NCI-H460 (cell line): ENCODE data around the gene COQ8A. TPM values are rescaled to one million over a fixed set of nuclear protein-coding genes. Genes with fewer than 3 reads are reported as not detected.

Experiments
- DNase-seq: peaks from one replicate; pipeline ENCODE4 v3.0.0-alpha.2; 2016; ENCODE audit warnings: low read depth; ENCODE audit errors: extremely low read depth
- total RNA-seq: library from RNA; depleted of rRNA; stranded (reverse); fragments of >200 nt; shearing (Covaris generic); gene quantifications from 2 replicates; pipeline ENCODE4 v1.2.3, GENCODE V29; 2014

COQ8A gene
- total RNA-seq, 1 experiment from 2014 or later = 24.7 TPM

DNA sequence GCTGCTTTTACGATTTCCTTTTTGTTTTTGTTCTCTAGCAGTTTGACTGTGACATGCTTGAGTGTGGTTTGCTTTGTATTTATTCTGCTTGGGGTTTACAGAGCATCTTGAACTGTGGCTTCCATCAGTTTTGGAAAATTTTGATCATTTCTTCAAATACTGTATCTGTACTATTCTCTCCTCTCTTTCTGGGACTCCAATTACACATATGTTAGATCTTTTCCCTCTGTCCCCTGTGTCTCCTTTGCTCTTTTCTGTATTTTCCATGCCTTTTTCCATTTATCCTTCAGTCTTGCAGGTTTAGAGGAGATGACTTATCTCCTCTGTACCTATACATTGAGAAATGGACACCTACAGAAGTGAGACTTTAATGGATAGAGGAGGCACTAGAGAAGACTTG lies 31.7 kb downstream of the COQ8A start:
- no peak for DNase-seq

DNA sequence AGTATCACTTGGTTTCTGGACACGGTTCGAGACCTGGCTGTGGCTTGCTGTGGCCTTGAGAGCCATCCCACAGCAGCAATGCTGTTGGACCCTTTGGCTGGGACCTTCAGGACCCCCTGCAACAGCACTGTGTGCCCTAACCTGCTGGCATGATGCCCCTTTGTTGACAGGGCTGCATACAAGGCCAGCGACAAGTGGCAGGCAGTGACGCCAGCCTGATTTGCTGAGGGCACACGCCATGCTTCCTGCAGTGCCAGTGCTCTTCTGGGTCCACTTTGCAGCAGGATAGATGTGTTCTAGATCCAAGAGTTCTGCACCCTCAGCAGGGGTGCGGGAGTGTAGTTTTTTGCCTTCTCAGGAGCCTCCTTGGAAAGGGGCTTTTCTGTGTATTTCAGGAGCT lies 32.8 kb downstream of the COQ8A start:
- DNase-seq = no peak

DNA sequence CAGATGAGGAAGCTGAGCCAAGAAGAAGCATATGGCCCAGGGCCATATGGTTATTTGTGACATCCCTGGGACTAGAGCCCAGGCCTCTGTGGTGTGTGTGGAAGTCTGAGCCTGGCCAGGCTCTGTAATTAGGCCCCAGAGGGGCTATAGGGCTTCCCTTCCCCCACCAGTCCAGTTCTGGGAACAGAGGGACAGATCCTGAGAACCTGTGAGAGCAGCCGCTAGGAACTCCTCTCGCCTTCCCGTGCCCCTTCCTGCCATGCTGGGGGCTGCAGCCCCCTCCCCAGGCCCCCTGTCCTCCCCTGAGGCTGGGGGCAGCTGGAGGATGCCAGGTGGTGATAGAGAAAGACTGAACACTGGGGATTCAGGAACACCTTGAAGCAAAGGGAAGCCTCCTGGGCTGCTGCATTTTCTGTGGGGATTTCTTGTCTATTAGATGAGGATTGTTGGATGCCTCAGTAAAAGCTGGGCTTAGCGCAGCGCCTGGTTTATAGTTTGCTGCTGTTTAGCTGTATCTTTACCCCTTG lies 33.3 kb downstream of the COQ8A start:
- DNase-seq = no peak

DNA sequence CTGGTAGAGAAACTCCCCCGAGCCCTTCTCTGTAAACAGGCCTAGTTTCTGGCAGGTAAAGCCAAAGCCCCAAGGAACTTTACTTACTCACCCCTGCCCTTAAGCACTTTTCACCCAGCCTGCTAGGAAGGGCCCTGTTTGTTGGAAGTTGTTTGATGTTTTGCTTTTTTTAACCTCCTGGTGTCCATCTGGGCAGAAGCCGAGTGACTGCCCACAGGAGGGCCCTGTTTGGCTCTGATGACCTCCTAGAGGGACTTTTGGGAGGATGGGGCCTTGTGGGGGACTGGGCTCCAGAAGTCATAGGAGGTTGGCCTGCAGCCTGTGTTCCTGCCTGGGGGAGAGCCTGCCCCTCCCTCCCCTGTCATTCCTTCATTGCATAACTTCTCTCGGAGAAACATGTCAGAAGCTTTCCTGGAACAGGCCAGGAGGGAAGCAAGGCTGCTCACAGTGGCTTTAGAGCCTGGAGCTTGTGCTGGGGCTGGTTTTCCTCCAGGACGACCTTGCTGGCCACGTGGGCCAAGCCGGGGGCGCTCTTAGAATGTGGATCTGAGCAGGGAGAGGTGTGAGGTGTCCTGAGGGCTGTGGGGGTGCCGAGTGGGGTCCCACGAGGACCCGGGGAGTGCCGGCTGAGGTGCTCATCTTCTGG lies 33.9 kb downstream of the COQ8A start:
- DNase-seq = no peak

DNA sequence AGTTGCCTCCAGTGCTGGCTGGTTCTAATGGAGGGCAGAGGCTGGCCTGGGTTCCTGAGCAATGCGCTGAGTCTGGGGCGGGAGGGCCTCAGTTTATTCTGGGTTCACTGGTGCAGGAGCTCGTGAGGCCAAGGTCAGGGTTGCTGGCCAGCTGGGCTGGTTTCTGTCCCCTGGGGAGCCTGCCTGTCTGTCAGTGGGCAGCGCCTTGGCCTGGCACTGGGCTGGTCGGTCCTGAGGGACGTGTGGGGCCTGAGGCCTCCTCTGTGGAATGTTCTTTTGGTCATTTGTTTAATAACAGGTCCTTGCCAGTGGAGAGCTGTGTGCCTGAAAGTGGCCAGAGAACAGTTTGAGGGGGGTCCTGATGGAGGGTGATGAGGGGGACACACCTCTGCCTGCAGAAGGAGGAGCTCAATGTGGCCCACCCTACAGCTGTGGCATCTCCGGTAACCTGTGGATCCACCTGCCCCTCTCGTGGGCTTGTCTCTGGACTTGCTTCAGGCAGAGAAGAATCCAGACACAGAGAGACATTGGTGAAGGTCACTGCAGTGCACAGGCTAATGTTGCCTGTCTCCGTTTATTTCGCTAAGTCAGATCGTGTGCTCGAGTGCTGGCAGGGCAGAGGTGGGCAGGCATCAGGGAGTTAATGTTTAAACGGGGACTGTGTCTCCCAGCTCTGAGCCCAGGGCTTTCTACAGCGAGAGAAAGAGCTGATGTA lies 34.6 kb downstream of the COQ8A start:
- no peak for DNase-seq

DNA sequence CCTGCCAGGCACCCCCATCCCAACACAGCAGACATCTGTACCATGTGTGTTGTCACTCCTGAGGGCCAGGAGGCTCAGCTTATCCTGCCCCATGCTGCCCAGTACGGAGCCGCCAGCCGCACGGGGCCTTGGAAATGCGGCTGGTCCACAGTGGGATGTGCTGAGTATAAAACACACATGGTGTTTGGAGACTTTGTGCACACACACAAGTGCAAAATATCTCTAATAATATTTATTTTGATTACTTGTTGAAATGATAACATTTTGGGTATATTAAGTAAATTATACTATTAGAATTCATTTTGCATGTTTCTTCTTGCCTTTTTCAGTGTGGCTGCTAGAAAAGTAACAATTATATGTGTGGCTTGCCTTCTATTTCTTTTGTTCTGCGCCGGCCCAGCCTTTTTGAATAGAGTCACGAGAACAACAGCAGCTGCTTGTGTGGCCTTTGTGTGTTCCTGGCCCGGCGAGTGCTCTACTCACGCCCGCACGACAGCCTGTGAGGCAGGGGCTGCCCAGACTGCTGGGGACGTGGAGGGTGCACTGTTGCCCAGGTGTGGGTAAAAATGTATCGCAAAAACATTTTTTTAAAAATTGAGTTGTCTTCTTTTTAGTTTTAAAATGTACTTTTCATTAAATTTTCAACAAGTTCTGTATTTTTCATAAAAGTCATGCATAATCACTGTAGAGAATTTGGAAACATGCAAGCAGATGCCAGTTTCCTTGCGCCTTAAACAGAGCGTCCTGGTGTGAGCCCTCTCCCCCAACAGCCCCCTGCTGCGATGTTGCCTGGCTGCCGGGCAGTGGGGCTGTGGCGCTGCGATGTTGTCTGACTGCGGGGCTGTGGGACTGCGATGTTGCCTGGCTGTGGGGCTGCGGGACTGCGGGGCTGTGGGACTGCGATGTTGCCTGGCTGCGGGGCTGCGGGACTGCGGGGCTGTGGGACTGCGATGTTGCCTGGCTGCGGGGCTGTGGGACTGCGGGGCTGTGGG lies 35.5 kb downstream of the COQ8A start:
- no peak for DNase-seq

DNA sequence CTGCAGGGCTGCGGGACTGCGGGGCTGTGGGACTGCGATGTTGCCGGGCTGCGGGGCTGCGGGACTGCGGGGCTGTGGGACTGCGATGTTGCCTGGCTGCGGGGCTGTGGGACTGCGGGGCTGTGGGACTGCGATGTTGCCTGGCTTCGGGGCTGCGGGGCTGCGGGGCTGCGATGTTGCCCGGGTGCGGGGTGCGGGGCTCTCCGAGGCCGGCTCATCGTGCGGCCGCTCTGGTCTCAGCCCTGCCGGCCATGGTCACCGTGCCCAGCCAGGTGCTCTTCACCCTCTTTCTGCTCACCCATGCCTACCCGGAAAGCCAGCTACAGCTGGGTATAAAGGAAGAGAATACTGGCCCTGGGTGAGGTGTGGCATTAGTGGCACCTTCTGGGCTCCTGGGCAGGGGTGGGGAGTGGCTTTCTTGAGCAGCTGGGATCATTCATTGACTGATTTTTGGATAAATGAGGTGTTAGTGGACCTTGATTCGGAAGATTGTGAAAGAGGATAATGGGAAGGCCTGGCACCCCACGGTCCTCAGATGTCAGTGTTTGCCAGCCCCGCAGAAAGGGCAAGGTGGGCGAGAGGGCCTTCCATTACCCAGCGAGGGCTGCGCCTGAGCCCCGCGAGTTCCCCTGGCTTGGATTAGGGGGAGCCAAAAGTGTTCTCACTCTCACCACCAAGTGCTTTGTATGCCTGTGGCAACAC lies 36.3 kb downstream of the COQ8A start:
- no peak for DNase-seq

DNA sequence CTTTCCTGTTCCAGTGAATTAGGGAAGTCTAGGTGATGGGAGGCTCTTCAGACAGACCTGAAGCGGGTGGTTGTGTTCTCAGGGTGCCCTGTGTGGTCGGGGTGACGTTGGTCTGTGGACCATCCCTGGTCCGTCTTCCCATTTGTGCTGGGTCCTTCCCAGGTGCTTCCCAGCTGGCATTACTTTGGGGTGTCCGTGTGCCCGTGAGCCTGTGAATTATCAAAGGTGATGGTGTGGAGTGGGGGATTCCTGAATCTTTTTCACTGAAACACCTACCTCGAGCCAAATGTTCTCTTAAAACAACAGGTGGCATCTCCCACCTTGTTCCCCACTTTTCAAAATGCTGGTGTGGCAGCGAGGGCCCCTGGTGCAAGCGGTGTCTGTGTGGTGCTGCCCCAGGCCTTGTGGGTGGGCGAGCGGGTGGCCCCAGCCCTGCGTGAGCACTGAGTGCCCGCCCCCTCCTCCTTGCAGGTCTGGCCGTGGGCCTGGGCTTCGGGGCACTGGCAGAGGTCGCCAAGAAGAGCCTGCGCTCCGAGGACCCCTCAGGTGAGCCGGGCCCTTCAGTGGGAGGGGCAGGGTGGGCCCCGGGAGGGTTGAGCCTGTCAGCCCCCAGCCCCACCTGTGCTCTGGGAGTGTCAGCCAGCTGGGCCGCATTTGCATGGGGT lies 37.0 kb downstream of the COQ8A start:
- no peak for DNase-seq

DNA sequence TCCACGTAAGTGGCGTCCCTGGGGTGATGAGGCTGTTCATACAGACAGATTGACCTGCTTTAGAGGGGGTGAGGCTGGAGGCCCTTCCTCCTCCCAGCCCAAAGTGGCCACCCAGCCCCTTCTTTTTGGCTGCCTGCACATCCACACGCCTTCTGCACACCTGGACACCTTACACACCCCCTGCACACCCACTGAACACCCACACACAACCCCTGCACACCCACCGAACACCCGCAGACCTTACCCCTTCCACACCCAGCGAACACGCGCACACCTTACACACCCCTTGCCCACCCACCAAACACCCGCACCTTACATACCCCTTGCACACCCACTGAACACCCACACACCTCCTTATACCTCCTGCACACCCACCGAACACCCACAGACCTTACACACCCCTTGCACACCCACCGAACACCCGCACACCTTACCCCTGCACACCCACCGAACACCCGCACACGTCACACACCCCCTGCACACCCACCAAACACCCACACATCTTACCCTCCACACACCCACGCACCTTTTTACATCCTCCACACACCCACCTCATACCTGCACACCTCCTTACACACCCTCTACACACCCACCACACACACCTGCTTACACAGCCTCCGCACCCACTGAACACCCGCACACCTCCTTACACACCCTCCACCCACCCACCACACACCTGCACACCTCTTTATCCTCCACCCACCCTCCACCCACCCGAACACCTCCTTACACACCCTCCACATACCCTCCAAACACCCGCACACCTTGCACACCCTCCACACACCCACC lies 37.7 kb downstream of the COQ8A start:
- DNase-seq = no peak

DNA sequence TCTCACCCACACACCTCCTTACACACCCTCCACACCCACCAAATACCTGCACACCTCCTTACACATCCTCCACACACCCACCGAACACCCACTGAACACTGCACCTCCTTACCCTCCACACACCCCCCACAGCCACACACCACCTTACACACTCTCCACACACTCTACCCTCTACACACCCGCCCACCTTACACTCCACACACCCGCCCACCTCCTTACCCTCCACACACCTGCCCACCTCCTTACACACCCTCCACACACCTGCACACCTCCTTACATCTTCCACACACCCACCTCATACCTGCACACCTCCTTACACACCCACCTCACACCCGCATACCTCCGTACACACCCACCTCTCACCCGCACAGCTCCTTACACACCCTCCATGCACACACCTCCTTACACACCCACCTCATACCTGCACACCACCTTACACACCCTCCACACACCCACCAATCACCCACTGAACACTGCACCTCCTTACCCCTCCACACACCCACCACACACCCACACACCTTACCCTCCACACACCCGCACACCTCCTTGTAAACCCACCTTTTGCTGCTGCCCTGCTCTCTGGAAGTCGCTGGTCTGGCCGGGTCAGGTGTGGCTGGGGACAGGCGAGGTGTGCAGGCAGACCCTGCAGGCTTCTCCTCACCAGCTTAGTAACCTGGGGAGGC lies 38.5 kb downstream of the COQ8A start:
- DNase-seq = no peak

DNA sequence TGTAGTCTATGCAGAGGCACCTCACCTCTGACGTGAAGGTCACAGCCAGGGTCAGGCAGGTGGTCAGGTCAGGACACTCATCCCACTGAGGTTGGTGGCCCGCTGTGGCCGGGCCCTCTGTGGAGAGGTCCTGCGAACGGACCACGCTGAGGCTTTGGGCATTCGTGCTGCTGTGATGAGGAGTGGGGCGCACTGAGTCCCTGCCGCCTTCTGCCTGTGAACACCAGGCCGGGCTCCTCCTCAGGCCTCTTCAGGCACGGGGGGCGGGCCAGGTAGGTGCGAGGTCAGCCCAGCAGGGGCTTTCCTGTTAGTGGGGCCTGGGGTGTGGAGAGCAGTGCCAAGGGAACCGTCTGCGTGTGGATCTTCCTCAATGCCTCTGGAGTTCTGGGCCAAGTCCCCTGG lies 39.0 kb downstream of the COQ8A start:
- DNase-seq = no peak

DNA sequence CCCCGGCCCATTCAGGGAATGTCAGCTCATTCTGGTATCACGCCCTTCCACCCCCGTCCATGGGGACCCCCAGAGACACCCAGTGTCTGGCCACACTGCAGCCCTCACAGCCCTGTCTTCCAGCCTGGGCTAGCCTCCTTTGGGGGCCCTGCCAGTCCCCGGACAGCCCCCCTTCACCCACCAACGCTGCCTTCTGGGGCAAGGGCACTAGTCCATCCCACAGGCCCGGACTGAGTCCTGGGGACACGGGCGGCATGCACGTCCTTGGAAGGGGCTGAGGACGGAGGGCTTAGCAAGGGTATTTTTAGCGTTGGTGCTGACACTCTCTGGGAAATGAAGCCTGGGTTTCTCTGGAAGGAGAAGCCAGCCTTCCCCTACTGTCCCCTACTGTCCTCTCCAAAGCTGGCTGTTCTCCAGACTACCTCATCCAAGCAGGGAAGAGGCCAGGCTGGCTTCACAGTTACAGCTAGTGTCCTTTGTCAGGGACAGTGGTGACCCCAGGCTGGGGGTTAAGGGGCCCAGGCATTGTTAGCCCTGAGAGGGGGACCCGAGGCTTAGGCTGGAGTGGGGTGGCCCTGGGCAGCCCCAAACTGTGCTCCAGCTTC lies 39.5 kb downstream of the COQ8A start:
- DNase-seq = no peak

DNA sequence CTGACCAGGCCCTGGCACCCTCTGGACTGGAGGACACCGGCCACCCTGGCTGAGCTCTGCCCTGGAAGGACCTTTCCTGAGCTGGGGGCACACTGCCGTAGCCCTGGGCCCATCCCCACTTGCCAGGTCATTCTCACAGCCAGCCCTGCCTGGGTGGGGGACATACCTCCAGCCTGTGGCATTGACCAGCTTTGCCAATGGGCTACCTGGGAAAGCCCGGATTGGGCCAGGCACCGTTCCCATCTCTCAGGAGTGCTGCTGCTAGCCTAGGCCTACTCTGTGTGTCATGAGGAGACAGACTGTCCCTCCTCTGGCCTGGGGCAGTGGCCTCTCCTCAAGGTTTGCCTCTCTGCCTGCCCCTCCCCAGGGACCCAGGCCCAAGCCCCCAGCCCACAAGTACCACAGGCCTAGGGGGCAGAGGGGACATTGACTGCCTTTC lies 40.0 kb downstream of the COQ8A start:
- DNase-seq = no peak

DNA sequence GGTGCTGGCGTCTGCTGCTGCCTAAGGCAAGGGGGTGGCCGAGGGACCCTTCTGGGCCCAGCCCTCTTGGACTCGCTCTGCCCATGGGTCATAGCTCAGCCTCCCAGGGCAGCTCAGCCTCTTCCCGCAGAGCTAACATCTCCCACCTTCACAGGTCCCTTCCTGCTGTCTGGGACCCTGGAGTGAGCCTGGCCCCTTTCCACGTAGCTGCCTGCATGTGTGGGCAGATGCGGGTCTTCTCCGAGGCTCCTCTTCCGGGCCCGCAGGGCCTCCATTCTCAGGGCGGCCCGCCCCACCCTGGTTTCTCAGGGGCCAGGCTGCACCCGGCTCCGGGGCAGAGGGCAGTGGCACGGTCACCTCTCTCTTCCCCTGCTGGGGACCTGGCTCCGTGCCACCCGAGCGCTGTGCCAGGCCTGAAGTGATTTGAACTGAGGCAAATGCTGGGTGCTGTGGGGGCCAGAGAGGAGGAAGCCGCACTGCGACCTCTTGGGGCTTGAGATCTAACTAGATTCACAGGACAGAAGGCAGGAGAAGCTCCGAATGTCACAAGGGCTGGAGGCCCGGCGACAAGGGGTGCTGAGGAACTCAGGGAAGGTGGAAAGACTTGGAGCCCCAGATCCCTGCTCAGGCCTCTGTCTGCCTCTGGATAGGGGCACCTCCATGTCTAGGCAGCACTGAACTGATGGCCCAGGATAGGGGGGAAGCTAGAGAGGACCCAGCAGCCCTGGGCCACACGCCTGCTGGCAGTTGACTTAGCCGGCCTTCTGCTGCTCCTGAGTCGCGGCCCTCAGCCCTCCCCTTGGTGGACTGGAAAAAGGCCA lies 40.7 kb downstream of the COQ8A start:
- no peak for DNase-seq

DNA sequence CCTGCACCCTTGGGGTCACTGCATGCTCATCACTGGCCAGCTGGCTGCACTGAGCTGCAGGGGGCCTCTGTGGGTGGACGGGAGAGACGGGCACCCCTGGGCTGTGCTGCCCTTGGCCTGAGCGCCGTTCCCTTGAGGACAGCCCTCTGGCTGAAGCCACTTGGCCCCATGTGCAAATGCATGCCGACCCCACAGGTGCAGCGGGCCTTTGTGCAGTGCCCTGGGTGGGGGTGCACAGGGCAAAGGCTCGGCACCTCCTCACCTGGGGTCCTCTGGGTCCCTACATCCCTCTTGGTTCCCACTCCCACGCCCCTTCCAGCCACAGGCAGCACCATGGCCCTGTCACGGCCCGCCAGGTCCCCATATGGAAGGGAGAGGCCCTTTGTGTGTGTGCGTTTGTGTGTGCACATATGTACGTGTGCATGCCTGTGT lies 41.3 kb downstream of the COQ8A start:
- DNase-seq = no peak

DNA sequence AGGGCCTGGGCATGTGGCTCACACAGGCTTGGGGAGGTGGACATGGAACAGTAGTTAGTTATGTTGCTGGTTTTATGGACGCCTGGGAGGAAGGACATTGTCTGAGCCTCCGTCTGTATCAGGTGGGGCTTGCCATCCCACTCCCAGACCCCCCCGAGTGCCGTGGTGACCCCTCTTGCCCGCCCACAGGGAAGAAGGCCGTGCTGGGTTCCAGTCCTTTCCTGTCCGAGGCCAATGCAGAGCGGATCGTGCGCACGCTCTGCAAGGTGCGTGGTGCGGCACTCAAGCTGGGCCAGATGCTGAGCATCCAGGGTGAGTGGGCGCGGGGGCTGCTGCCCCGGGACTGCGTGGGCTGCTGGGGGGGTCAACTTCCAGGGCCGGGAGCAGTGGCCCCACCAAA lies 41.7 kb downstream of the COQ8A start:
- no peak for DNase-seq
